HG02943 (cell line): ENCODE data around the gene SMIM12.
A peak's percentile ranks its signal among the peaks of the same experiment; 100 is the strongest.

Source experiments
- ATAC-seq: cut with Tn5 transposase; IDR thresholded peaks from one replicate; pipeline ENCODE4 v1.9.1; 2021; ENCODE audit warnings: mild to moderate bottlenecking, low read depth, moderate library complexity; ENCODE audit not compliant: unreplicated experiment

The SMIM12 gene, protein sequence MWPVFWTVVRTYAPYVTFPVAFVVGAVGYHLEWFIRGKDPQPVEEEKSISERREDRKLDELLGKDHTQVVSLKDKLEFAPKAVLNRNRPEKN

GRCh38 chr1:34859446-34860200 lies at the start of gene SMIM12:
TSS of gene SMIM12 (minus strand) at chr1:34859749. CDS start at chr1:34855977, 3,772 bp downstream.
- ATAC-seq = peak; percentile 93

DNA sequence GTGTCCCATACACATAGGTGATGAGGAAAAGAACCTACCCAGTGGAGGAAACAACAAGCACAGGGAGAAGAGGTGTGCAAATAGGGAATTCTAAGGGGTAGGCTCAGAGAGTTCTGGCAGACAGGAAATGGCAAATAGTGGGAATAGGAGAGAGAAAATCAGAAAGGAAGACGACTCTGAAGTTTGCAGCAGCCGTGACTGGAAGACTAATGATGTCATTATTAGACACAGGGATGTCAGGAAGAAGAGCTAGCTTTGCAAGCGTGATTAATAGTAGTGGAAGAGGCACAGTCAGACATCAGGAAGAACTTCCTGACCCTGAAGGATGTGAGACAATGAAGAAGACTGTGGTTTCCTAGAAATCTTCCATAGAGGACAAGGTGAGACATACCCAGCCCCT lies 48.8 kb upstream of the SMIM12 start:
- ATAC-seq = no peak

GRCh38 chr1:34907487-34908090 lies 48.0 kb upstream of the SMIM12 start:
- no peak for ATAC-seq

DNA sequence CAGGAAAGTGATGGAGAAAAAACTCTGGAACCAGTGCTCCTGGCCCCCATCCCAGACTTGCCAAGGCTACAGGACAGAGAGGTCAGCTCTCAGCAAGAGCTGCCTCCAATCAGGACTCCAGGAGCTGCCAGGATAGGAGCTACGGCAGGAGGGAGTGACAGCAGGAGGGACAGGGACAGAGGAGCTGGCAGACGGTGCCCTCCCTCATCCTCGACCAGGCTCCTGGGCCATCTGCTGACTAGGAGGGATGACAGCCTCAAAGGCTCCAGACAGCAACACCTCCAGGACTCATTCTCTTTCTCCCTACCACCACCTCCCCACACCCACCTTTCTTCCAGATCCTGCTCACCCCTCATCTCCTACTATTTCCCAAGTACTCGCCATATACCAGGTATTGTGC lies 47.2 kb upstream of the SMIM12 start:
- ATAC-seq = no peak

DNA sequence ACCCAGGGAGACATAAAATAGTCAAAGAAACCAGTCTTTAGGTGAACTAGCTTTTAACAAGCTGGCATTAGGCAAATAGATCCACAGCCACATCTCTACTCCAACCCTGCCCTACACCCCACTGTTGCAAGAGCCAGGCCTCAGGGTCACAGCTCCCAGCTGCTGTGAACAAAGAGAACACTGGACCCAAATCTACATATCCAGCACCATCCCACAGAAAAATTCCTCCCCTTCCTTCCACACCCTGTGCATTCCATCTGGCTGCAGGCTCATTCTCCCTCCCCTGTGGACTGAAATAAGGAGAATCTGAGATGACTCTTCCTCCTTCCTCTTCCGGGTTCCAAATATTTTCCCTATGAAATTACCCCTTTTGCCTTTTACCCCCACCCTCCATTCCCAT lies 46.7 kb upstream of the SMIM12 start:
- no peak for ATAC-seq

DNA sequence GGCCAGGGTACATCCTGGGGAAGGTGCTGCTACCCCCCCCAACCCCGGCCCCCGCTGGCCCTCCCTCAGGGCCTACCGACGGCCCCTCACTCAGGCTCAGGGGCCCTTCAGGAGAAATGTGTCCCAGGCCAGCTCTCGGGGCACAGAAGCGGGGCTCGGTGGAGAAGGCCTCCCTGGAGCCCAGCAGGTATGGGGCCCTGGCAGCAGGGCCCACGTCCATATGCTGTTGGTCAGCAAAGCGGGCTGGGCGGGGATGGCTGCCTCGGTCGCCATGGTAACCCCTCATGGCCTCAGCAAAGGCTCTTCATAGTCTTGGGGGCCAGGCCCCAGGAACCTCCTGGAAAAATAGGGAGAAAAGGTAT lies 45.5 kb upstream of the SMIM12 start:
- ATAC-seq = no peak

- no peak for ATAC-seq
Measured at GRCh38 chr1:34904236-34905097, 44.9 kb upstream of the SMIM12 start.

GRCh38 chr1:34901919-34902318 lies 42.4 kb upstream of the SMIM12 start:
- ATAC-seq = no peak

DNA sequence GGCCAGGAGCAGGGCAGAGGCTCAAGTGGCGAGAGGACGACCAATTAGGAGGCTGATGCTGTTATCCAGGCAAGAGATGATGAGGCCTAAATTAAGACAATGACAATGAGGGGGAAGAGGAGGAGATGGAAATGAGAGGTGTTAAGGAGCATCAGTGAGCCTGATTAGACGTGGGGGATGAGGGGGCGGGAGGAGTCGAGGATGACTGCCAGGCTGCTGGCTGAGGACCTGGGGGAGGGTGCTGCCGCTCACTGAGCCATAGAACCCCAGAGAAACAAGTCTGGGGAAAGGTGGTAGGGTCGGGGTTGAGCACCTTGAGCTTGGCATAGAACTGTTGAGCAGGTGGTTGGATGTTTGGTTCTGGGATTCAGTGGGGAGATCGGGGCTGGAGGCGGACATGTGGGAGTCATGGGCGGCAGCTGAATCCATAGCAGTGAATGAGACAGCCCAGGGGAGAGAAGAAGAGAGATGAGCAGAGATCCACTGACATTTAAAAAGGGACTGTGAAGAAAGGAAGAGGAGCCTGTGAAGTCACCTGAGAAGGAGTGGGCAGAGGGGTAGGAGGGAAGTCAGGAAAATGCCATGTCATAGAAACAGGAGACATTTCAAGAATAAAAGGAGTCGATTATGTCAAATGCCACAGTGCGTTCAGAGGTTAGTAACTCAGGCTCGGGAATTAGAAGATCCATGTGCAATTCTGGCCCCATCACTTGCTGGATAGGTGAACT lies 41.4 kb upstream of the SMIM12 start:
- no peak for ATAC-seq

DNA sequence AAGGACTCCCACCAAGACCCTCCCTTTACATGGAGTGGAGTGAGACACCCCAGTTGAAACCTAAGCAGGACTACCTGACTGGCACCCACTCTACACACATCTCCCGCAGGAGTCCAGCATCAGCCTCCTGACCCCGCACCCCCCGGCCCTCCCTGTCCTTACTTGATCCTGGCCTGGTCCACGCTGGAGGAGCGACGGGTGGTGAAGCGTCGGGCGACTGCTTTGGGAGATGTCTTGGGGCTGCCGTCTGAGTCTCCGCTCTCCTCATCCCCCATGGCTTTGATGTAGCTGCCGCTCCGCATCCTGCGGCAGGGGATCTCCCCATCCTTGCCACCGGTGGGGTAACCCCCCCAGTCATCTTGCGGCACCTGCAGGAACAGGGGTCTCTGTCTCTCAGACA lies 40.4 kb upstream of the SMIM12 start:
- ATAC-seq = no peak

DNA sequence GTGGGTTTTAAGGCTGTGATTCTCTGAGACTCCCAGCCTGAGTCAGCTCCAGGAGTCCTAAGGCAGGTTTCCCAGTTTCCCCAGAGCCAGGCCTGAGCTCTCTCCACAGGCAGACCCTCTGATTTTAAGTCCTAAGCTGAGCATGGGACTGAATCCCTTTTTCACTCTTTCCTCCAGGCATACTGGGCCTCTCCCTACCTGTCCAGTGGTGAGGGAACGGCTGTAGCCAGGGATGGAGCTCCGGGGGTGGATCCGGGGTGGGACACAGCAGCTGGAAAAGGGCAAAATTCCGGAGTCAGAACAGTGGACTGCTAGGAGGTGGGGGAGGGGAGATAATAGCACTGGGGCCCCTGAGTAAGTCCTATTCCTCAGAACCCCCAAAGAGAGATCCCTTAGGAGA lies 39.9 kb upstream of the SMIM12 start:
- no peak for ATAC-seq

- no peak for ATAC-seq
Measured at GRCh38 chr1:34898330-34898761, 38.8 kb upstream of the SMIM12 start.

- ATAC-seq = no peak
Measured at GRCh38 chr1:34896612-34897011, 37.1 kb upstream of the SMIM12 start.

- no peak for ATAC-seq
Measured at GRCh38 chr1:34889705-34890104, 30.2 kb upstream of the SMIM12 start.

- ATAC-seq = no peak
Measured at GRCh38 chr1:34887593-34887992, 28.0 kb upstream of the SMIM12 start.

GRCh38 chr1:34885405-34886247 lies 26.1 kb upstream of the SMIM12 start:
- ATAC-seq = no peak

- ATAC-seq = no peak
Measured at GRCh38 chr1:34884961-34885360, 25.4 kb upstream of the SMIM12 start.

DNA sequence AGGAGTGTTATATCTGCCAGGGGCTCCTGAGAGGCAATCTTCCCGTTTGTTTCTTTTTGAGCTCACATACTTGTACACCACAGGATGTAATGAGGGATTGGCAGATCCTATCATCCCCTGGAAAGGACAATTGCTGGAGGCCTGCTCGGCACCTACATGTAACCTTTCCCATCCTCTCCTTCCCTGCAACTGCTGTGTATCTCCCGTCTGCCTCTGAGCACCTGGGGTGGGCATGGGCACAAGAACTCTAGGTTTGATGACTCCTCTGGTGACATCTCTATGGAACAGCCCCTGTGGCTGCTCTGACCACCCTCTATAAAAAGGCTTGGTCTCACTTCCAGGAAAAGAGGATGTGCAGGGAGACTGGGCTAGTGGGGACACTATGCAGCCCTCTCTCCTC lies 25.0 kb upstream of the SMIM12 start:
- ATAC-seq = no peak

DNA sequence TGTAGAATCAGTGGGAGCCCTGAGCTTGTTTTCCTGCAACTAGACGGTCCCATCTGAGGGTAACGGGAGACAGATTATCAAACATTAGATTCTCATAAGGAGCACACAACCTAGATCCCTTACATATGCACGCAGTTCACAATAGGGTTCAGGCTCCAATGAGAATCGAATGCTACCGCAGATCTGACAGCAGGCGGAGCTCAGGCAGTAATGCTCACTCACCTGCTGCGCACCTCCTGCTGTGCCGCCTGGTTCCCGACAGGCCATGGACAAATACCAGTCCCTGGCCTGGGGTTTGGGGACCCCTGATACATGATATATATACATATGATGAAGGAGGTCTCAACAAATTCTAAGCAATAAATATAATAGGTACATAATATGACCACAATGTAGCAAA lies 19.7 kb upstream of the SMIM12 start:
- no peak for ATAC-seq

GRCh38 chr1:34876406-34876805 lies 16.9 kb upstream of the SMIM12 start:
- ATAC-seq = no peak
